Sigmoid colon (tissue), 7 donors: ENCODE measurements around the gene GRIK3. TPM values are rescaled to one million over a fixed set of nuclear protein-coding genes. Genes with fewer than 3 reads are reported as not detected.

Experiments used
- DNase-seq: peaks from one replicate; pipeline ENCODE4 v3.0.0-alpha.2; 2019
- H3K27ac ChIP-seq, 4 donors: fragments of 200-600 bp; sonication (generic); one replicate each; pipeline ENCODE4 v1.5.1; 2016 to 2019; ENCODE audit warnings: mild to moderate bottlenecking in 1 of 4
- H3K27me3 ChIP-seq, 3 donors: fragments of 200-600 bp; sonication (generic); one replicate each; pipeline ENCODE4 v1.5.1; 2019; ENCODE audit warnings: mild to moderate bottlenecking in 1 of 3
- H3K36me3 ChIP-seq, 4 donors: fragments of 200-600 bp; sonication (generic); one replicate each; pipeline ENCODE4 v1.5.1; 2016 to 2019
- H3K4me1 ChIP-seq, 4 donors: fragments of 200-600 bp; sonication (generic); one replicate each; pipeline ENCODE4 v1.5.1; 2017 to 2019
- H3K4me3 ChIP-seq, 4 donors: fragments of 200-600 bp; sonication (generic); one replicate each; pipeline ENCODE4 v1.5.1; 2017 to 2019; ENCODE audit warnings: mild to moderate bottlenecking in 2 of 4, moderate library complexity in 1 of 4
- H3K9me3 ChIP-seq, 4 donors: fragments of 200-600 bp in 3 of 4; sonication (generic) in 3 of 4; one replicate each; pipeline versions ENCODE4 v1.5.1 to v1.6.1; 2013 to 2019
- CTCF ChIP-seq, 4 experiments: fragments of 450-650 bp in 3 of 4; fragments of 200-600 bp in 1 of 4; IDR thresholded peaks; one replicate each; pipeline ENCODE4 v1.5.1; 2016 to 2019; ENCODE audit warnings: antibody characterized with exemption in 4 of 4, mild to moderate bottlenecking in 3 of 4, moderate library complexity in 2 of 4
- EP300 ChIP-seq, 4 donors: sonication (generic); formaldehyde crosslinking; IDR thresholded peaks; one replicate each; pipeline ENCODE4 v1.6.1; 2017; ENCODE audit warnings: antibody characterized with exemption in 4 of 4
- POLR2A ChIP-seq, 2 donors: fragments of 450-650 bp; IDR thresholded peaks; one replicate each; pipeline ENCODE4 v1.6.1; 2016; ENCODE audit warnings: antibody characterized with exemption in 2 of 2, mild to moderate bottlenecking in 2 of 2, moderate library complexity in 2 of 2
- POLR2AphosphoS5 ChIP-seq, 4 donors: sonication (generic); formaldehyde crosslinking; IDR thresholded peaks; one replicate each; pipeline ENCODE4 v1.6.1; 2017; ENCODE audit warnings: antibody characterized with exemption in 4 of 4
- WGBS, 2 donors: extraction: QIAGEN DNeasy Blood & Tissue Kit; methylation state at CpG; one replicate each; pipeline ENCODE4 v1.1.7; 2013; 5-methylcytosine and 5-hydroxymethylcytosine counted together
- intact Hi-C: fragments of 100-400 bp; cut with DNase I; formaldehyde crosslinking; loops from one replicate; pipeline ENCODE4 v1.15.1; 2023
- polyA plus RNA-seq, 3 donors: library from polyadenylated mRNA; stranded (reverse); fragments of 200-250 nt; gene quantifications; one replicate each; pipeline ENCODE4 v1.2.3, GENCODE V29; 2013
- total RNA-seq, 4 donors: library from RNA; depleted of rRNA; stranded (reverse); fragments of >200 nt; gene quantifications; one replicate each; pipeline ENCODE4 v1.1.0, GENCODE V29; 2016
- donor health status: healthy with polysubstance abuse.
- donor health status: Bipolar disorder and iron deficiency.
- donor health status: healthy.

The GRIK3 gene
- total and polyA plus RNA-seq, 7 donors = 0.60 to 7.1 (median 3.4) TPM; not detected in 1

DNA sequence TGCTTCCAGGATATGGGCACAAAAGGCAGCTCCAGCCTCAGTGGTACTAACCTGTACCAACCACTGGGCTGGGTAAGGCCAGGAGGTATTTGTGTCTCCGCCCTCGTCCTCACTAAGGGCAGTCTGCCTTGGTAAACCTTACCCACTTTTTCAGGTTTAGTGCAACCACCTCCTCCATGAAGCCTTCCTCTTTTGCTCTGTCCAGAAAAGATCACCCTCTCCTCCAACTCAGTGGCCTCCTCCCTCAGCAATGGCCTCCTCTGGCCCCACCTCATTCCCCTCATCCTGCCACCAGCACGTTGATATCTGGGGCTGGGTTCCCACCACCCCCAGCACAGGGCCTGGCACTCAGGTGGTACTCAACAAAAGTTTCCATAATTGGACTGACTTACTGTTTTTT, 161.5 kb downstream of the GRIK3 start:
- Histone ChIP-seq H3K36me3 (no peaks in the 10 kb centered on the region), H3K9me3 (no peaks in the 10 kb centered on the region), H3K27ac (no peak overlapping the region), H3K4me1 (no peaks in the 10 kb centered on the region), H3K4me3 (no peak overlapping the region), H3K27me3 (peaks cover 0 to 11% (median 0%) of the 10 kb centered on the region in 3 donors)
- peak; percentile 24 for DNase-seq
- intact Hi-C loops = no loop called here
- 59 to 74% methylated on average over 3 of the region's 3 CpGs for WGBS, 2 donors
- TF ChIP-seq POLR2A (IDR thresholded peaks at IDR 0.05) = no peak
- no peak for TF ChIP-seq POLR2AphosphoS5 (IDR thresholded peaks at IDR 0.05)
- no peak for TF ChIP-seq CTCF (IDR thresholded peaks at IDR 0.05)
- no peak for TF ChIP-seq EP300 (IDR thresholded peaks at IDR 0.05)

- no peaks in the 10 kb centered on the region for H3K9me3 ChIP-seq
- H3K27me3 ChIP-seq = peaks cover 0 to 16% (median 3%) of the 10 kb centered on the region in 3 donors
- H3K27ac ChIP-seq = no peak overlapping the region
- 85 to 90% methylated on average over 22 of the region's 22 CpGs for WGBS, 2 donors
- H3K4me3 ChIP-seq = no peak overlapping the region
- no peak for TF ChIP-seq CTCF (IDR thresholded peaks at IDR 0.05)
- TF ChIP-seq POLR2A (IDR thresholded peaks at IDR 0.05) = no peak
- TF ChIP-seq POLR2AphosphoS5 (IDR thresholded peaks at IDR 0.05) = no peak
- no peak for TF ChIP-seq EP300 (IDR thresholded peaks at IDR 0.05)
- no peaks in the 10 kb centered on the region for H3K36me3 ChIP-seq
- no peaks in the 10 kb centered on the region for H3K4me1 ChIP-seq
- peak; percentile 45 for DNase-seq
- intact Hi-C loops = no loop called here
Measured at GRCh38 chr1:36872126-36872754, 162.1 kb downstream of the GRIK3 start.

- DNase-seq = peak; percentile 66
- H3K4me3 ChIP-seq = no peak overlapping the region
- H3K27ac ChIP-seq = peak overlapping the region in 1 of 4 donors; percentile 36
- peaks cover 0 to 16% (median 10%) of the 10 kb centered on the region in 3 donors for H3K27me3 ChIP-seq
- no peaks in the 10 kb centered on the region for H3K36me3 ChIP-seq
- WGBS, 2 donors = 62 to 64% methylated on average over 21 of the region's 21 CpGs
- no peaks in the 10 kb centered on the region for H3K4me1 ChIP-seq
- H3K9me3 ChIP-seq = no peaks in the 10 kb centered on the region
- intact Hi-C loops = no loop called here
- peak in 1 of 4 donors; percentile 4 for TF ChIP-seq POLR2AphosphoS5 (IDR thresholded peaks at IDR 0.05)
- no peak for TF ChIP-seq POLR2A (IDR thresholded peaks at IDR 0.05)
Measured at GRCh38 chr1:36871146-36871971, 163.0 kb downstream of the GRIK3 start.

DNA sequence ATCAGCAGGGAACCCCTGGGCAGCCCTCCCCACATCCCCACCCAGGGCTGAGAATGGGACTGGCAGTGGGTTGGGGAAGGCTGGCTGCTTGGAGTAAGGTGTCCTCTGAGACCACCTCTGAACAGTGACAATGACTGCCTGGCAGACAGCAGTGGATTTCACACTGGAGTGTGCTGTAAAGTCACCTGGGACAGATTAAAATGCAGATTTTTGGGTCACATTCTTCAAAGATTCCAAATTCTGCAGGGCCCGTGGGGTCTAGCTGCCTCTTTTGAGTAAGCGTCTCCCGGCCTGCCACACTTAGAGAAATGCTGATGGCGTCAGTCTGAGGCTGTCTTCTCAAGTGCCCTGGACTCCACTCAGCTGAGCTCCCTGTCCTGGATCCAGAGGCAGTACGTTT, 164.5 kb downstream of the GRIK3 start:
- Histone ChIP-seq H3K9me3 (no peaks in the 10 kb centered on the region), H3K27me3 (peaks cover 0 to 16% (median 10%) of the 10 kb centered on the region in 3 donors), H3K4me1 (no peaks in the 10 kb centered on the region), H3K36me3 (no peaks in the 10 kb centered on the region), H3K27ac (no peak overlapping the region), H3K4me3 (no peak overlapping the region)
- 64 to 69% methylated on average over 5 of the region's 5 CpGs for WGBS, 2 donors
- DNase-seq = no peak
- TF ChIP-seq POLR2AphosphoS5 (IDR thresholded peaks at IDR 0.05) (no peak), POLR2A (IDR thresholded peaks at IDR 0.05) (no peak), CTCF (IDR thresholded peaks at IDR 0.05) (no peak), EP300 (IDR thresholded peaks at IDR 0.05) (no peak)
- intact Hi-C loops = no loop called here

DNA sequence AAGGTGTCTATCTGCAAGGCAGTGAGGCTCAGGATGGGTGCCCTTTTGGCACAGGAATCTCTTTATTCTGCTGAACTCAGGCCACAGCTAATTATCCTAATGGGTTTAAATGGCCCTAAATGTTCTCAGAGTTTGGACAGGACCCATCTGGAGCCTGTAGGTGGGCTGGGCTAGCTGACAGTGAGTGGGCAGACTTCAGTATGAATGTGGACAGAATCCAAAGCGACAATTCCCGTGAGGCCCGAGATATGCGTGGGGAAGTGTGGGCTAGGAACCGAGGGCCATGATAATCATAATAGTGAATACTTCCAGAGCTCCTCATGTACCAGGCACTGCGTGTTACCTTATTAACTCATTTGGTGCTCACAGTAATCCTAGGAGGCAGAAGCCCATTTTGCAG, 165.3 kb downstream of the GRIK3 start:
- Histone ChIP-seq H3K27ac (no peak overlapping the region), H3K27me3 (peaks cover 0 to 16% (median 10%) of the 10 kb centered on the region in 3 donors), H3K9me3 (no peaks in the 10 kb centered on the region), H3K36me3 (no peaks in the 10 kb centered on the region), H3K4me1 (no peaks in the 10 kb centered on the region), H3K4me3 (no peak overlapping the region)
- no peak for DNase-seq
- TF ChIP-seq POLR2A (IDR thresholded peaks at IDR 0.05) = no peak
- no peak for TF ChIP-seq POLR2AphosphoS5 (IDR thresholded peaks at IDR 0.05)
- TF ChIP-seq CTCF (IDR thresholded peaks at IDR 0.05) = no peak
- TF ChIP-seq EP300 (IDR thresholded peaks at IDR 0.05) = no peak
- WGBS, 2 donors = 73 to 84% methylated on average over 6 of the region's 6 CpGs
- intact Hi-C loops = no loop called here
